Stimulated activated CD8-positive, alpha-beta memory T cell treated with anti-CD3 and anti-CD28 coated beads, Interleukin-4, amount 100 ng/mL, for 48 hours (primary cell): Measurements from ENCODE around the gene C3orf20.
A peak's percentile ranks its signal among the peaks of the same experiment; 100 is the strongest.

ENCODE experiments used
- DNase-seq: peaks from one replicate; pipeline ENCODE4 v3.0.0-alpha.2; 2020

Gene C3orf20

GRCh38 chr3:14761121-14761672 lies 86.3 kb downstream of the C3orf20 start:
- no peak for DNase-seq

DNA sequence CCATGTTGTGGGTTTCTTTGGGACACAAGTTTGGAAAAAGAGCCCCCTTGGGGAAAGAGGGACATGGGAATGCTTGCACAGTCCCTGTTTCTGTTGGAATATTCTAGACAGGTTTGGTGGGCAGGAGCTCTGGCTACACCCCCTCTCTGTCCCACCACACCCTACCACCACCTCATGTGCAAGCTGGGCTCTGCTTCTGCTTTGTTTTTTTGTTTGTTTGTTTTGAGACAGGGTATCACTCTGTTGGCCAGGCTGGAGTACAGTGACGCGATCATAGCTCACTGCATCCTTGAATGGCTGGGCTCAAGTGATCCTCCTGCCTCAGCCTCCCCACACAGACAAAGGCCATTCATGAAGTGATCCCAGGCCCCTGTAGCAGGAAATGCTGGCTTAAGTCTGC lies 86.9 kb downstream of the C3orf20 start:
- no peak for DNase-seq

DNA sequence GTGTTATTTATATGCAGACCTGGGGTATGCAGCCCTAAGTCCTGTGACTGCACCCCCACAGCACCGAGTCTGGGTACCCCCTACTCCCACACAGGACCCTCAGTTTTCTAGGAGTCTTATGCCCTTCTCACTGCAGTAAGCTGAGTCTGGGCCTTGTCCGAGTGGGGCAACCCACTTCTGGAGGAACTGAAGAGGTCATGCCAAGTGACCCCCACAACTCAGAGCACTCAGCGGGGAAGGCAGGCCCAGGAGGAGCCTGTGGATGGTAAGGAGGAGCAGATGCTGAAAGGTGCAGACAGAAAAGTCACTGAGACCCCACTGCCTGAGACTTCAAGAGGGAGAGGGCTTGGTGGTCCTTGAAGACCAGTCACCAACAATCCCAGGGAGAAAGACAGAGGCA lies 87.8 kb downstream of the C3orf20 start:
- no peak for DNase-seq

DNA sequence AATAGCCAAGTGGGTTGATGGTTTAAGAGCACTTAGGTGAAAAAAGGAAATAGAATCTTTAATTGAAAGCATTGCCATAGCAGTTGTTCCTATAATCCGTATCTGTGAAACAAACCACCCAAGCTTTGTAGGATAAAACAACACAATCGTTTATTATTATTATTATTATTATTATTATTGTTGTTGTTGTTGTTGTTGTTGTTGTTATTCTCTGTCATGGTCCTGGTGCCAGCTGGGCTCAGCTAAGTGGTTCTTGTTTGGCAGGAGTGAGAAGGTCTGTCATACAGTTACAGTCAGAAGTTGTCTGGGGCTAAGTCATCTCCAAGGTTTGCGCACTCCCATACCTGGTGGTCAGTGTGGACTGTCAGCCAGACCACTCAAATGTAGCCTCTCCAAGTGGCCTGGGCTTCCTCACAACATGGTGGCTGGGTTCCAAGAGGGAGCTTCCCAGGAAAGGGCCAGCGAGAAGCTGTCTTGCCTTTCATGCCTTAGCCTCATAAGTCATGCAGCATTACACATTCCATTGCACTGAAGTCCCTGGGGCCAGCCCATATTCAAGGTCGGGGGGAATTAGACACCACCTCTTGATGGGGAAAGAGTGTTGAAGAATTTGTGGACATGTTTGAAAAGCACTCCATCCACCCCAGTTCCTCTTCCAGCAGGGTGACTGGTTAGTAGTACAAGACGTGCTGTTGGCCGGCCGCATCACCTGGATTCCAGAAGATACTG lies 89.6 kb downstream of the C3orf20 start:
- DNase-seq, result no peak

DNA sequence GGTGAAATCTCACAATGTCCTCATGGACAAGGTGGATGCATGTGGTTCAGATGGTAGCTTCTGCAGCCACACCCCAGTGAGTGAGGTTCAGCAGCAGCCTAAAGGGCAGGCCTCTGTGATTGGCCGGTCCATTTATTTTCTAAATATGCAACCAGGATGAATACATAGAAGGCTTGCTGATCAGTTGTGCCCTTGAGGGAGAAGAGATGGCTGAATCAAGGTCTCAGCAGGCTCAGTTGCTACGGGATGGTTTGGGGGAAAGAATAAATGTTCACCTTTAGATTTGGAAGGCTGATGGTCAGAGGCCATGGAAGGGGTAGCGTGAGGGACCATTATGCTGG lies 90.1 kb downstream of the C3orf20 start:
- DNase-seq, result no peak

DNA sequence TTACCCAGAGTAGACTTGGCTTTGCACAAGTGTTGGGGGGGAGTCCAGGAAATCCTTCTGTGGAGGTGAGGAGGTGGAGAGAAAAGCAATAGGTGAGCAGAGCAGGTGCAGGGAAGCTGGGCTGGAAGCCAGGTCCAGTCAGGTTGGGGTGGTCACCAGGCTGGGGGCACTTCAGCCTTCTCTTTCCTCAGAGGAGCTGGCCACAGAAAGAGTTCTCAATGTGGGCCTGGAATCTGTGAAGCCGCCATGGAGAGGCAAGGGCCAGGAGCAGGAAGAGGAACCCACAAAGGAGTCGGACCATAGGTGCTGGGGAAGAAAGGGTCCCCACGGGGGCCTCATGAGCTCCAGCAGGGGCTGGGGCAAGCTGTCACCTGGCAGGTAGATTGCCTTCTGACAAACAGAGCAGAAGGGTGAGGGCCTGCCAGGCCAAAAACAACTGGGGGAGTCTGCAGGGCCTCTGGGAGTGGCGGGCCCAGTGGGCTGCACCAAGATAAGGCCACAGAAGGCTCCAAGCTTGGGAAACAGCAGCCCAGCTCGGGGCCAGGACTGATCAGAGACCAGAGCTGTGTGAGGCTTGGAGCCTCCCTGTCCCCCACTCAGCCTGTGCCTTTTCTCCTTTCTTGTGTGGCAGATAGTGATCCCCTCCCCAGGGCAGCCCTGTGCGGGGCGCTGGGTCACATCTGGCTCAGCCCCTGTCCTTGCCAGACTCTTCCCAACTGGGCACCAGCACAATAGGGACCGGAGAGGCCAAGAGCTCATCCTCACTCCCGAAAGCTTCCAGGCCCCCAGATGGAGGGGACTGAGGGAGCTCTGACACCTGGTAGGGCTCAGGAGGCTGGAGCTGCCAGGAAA lies 90.9 kb downstream of the C3orf20 start:
- no peak for DNase-seq

DNA sequence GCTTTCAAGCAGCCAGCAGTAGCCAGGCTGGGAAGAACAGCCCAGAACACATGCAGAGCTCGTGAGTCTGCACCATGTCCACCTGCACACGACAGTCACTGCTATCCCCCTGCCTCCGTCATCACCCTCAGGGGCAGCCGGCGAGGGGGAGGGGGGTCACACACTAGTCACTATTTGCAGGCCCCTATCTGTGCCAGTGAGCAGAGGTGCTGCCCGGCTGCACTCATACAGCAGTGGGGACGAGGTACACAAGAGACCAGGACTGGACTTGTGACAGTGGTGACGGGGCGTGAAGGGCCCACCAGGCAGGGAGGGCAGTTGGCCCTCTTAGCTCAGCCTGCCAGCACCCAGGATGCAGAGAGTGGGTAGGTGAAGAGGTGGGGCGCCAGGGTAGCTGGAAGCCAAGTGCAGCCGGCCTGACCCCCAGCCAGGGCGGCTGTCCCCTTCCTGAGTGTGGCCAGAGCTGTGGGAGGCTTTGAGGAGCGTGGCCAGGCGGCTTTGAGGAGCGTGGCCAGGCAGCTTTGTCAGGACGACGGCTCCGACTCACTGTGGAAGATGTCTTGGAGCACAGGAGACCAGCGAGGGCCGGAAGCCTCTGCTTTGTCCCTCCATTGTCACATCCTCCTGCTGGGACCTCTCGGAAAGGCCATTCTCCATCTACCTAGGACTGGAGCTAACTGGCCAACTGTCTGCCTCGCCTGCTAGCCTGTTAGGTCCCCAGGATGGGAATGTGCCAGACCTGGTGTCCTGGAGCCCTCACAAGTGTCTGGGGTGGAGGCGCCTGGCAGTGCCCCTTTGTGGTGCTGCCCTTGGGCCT lies 91.7 kb downstream of the C3orf20 start:
- no peak for DNase-seq

GRCh38 chr3:14767245-14768051 lies 92.5 kb downstream of the C3orf20 start:
- DNase-seq, result no peak

DNA sequence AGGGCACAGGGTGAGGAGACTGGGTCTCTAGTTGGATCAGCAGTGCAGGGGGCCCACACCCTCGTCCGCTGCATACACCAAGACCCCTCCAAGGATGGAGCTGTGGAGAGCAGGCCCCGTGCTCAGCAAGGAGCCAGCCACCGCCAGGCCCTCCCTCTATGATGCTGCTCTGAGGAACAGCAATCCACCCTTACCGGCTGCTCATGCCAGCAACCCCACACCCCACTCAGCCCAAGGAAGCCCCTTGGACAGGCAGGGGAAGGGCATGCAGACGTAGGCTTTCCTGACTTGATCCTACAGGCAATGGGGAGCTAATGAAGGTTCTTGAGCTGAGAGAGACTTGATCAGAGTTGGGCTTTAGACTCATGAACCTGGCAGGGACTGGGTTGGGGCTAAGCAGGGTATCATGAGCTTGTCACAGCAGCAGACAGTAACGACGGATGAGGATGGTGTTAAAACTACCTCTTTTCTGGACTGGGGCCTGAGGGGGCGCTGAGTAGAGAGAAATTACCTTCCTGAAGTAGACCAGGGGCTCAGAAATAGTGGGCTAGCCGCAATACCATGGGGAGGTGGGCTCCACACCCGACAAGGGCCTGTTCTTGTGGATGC lies 93.3 kb downstream of the C3orf20 start:
- no peak for DNase-seq

GRCh38 chr3:14768881-14769280 lies 93.9 kb downstream of the C3orf20 start:
- DNase-seq, result no peak

DNA sequence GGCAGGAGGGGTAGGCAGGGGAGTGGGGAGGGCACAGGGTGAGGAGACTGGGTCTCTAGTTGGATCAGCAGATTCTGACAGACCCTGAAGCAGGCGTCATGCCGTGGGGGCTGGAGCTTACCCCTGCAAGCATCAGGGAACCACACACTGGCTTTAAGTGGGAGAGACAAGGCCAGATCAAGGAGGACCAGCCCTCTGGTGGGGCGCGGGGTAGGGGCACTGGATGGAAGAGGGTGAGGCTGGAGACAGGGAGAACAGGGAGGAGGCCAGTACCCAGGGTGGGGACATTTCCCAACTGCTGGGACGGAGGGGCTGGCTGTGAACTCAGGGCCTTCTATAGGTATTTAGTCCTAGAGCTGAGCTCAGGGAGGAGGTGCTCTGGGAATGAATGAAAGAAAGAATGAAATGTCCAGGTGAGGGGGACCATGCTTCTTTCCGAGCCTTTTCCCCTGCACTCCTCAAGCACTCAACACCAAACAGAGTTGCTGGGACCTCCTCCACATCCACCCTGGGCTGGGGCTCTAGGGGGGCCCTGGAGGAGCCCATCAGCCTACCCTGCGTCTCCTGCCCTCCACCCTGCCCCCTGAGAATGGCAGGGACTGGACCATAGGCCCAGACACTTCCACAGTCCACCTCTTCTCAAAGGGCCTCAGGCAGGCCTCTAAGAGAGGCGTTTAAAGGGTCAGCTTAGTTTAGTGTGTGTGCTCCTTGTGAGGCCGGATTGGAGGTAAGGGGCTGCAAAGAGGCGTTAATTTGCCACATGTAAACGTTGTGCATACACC lies 94.8 kb downstream of the C3orf20 start:
- DNase-seq, result no peak

- no peak for DNase-seq
Observed at GRCh38 chr3:14770591-14770990, 95.7 kb downstream of the C3orf20 start.

DNA sequence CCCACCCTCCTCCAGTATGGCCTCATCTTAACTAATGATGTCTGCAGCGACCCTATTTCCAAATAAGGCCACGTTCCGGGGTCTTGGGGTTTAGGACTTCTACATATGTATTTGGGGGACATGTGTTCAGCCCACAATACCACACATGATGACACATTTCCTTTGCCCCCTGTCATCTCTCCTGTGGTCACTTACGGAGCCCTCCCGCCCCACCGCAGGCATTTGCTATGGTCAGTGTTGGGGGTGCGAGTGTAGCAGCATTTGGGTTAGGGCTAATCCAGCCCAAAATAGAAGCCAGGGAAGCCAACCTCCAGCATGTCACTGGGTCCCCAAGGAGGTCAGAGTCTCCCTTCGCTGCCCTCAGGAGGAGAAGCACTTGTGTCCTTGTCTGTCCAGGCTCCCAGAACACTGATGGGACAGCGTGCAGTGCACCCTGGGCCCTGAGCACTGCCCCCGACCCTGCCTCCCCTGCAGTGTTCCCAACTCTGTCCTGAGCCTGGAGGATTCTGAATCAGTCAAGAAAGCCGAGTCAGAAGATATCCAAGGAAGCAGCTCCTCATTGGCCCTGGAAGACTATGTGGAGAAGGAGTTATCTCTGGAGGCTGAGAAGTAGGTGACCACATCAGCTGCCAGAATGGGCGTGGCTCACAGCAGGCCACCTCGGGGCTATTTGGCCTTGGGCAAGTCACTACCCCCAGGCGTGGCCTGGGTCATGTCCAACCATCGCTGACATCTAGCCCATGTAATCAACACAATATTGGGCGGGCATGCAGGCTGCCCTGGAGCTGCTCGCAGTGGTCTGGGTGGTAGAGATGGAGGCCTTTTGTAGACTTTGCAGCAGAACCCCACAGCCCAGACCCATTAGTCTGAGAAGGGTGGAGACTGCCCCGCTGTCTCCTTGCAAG lies 96.9 kb downstream of the C3orf20 start:
- peak; percentile 7 for DNase-seq

DNA sequence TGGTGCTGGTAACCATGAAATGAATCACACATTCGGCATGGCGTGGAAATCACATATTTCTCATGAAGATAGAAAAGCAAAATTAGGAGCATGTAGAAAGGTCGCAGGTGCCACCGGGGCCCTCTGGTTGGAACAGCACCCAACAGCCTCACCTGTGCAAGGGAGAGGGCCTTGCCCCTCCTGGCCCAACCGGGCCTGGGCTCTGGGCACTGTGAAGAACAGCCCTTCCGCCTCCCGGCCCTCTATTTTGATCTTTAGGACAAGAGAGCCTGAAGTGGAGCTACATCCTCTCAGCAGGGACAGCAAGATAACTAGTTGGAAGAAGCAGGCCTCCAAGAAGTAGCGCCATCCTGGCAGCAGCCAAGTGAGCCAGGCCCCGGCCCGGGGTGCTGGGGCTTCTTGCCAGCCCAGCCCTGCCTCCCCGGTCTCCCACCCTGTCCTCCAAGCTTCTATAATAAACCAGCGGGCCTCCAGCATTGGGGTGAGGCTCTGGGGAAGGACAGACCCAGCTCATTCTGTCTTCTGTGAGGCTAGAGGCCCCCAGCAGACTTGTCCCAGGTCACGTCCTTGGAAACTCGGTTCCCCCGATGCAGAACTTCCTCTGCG lies 97.7 kb downstream of the C3orf20 start:
- DNase-seq, result peak; percentile 12

DNA sequence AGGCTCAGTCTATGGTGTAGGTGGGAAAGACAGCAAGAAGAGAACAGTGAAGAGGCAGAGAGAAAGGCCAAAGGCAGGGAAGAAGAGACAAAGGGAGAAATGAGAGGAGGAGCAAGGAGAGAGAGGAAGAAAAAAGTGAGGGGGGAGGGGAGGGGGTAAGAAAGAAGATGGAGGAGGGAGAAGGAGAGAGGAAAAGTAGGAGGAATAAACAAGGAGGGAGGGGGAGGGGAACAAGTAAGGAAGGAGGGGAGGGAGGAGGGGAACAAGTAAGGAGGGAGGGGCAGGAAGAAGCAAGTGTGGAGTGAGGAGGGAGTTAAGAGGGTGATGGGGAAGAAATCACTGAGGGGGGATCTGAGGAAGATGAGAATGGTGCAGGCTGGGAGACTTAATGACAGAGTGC lies 98.3 kb downstream of the C3orf20 start:
- no peak for DNase-seq

DNA sequence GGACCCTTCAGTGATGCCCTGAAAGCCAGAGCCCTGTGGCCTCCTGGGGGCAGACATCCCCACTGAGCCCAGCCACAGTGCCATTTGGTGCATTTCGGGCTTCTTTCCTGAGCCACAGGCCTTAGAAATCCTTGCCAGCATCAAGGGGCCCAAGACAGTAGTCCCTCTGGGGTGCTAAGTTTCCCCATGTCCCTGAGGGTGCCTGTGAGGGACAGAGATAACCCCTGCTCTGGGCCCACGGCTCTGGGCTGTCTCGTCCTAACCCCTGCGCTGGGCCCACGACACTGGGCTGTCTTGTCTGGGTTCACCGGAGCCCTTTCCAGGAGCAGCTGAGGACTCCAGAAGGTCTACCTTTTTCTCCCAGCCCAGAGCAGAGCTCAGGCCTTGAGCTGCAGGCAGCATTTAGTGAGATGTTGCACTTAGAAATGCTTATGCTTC lies 98.8 kb downstream of the C3orf20 start:
- DNase-seq, result peak; percentile 7

DNA sequence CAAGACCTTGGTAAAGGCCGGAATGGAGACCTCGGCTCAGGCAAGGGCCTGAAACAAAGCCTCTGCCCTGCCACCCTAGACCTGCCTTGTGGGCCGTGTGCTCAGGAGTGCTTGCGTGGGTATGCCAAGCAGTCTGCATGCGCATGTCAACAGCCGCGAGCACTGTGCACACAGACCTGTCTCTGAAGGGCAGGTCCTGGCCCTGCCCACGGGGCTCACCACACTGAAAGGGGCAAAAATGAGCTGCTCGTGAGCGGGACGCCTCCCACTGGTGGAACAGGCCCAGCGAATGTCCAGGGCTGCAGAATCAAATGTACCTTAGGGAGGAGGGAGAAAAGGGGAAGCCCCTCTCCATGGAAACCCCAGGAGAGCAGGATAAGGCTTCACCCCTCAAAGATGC lies 99.5 kb downstream of the C3orf20 start:
- DNase-seq, result peak; percentile 6

- no peak for DNase-seq
Observed at GRCh38 chr3:14775011-14775410, 100.1 kb downstream of the C3orf20 start.

DNA sequence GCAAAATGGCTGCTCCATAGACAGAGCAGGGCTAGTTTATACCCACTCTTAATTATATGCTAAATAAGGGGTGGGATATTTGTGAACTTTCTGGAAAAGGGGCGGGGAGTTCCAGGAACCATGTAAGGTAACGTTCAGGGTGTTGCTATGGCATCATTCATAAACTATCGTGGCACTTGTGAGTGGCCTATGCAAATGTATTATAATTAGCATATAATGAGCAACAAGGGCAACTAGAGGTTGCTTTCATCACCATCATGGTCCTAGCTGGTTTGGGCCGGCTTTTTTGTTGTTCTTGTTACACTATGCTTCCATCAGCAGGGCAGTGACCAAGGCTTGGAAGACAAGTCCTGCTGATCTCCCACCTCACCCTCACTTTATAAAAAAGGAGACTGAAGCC lies 100.6 kb downstream of the C3orf20 start:
- DNase-seq, result no peak
